T-helper 2 cell treated with Interferon-gamma antibody and Interleukin-4, amounts not matched to agents 5 μg/mL and 100 μg/mL, for 36 hours (primary cell): Measurements from ENCODE around the gene NEUROD2.

Source experiments
- DNase-seq: peaks from one replicate; pipeline ENCODE4 v3.0.0; 2021; ENCODE audit warnings: low spot score
- H3K27ac Mint-ChIP-seq: one replicate; pipeline ENCODE4 v1.8.0; 2021; ENCODE audit warnings: mild to moderate bottlenecking, mixed read lengths
- H3K27me3 Mint-ChIP-seq: one replicate; pipeline ENCODE4 v1.8.0; 2021; ENCODE audit warnings: low read depth, mixed read lengths
- H3K36me3 Mint-ChIP-seq: one replicate; pipeline ENCODE4 v1.8.0; 2021; ENCODE audit warnings: low read depth, mixed read lengths
- H3K4me1 Mint-ChIP-seq: one replicate; pipeline ENCODE4 v1.8.0; 2021; ENCODE audit warnings: low read depth, mixed read lengths
- H3K4me3 Mint-ChIP-seq: one replicate; pipeline ENCODE4 v1.8.0; 2022; ENCODE audit warnings: mild to moderate bottlenecking, moderate library complexity, mixed read lengths
- H3K9me3 Mint-ChIP-seq: one replicate; pipeline ENCODE4 v1.8.0; 2021; ENCODE audit warnings: mixed read lengths

Gene NEUROD2

GRCh38 chr17:39628655-39629493, 21.2 kb upstream of the NEUROD2 start:
- no peak for DNase-seq
- peaks cover 57% of the 10 kb centered on the region for H3K27me3 Mint-ChIP-seq
- no peaks in the 10 kb centered on the region for H3K36me3 Mint-ChIP-seq

DNA sequence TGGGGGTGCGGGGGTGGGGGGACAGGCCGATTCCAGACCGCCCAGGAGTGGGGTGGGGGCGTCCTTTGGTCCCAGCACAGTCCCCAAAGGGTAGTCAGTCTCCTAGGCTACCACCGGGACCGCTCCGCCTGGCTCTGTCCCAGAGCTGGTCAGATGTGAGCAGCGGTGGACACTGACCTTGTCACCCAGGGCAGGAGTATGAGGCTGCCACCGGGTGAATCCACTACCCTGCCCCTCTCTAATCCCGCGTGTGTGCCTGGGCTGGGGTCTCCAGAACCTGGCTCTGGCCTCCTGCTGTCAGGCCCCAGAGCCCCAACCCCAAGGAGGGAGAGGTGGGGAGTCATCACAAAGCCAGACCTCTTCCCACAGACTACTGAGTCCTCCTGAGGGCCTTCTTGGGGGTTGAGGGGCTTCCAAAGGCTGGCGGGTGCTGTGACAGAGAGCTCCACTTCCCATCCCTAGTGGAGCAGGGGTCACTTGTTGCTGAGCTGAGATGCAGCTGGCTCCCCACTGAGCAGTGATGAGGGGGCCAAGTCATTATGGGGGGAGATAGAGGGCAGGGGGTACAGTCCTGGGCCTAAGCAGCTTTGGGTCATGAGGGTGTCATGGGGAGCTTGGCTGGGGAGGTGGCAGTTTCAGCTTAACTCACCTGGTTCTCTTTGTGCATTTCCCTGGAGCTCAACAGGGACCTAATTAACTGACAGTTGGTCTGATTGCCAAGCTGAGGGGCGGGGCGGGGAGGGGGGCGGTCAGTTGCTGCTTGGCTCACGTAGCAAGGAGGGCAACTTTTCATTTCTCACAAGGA, 20.2 kb upstream of the NEUROD2 start:
- Mint-ChIP-seq H3K4me3 (no peak overlapping the region), H3K27ac (no peak overlapping the region), H3K36me3 (no peaks in the 10 kb centered on the region), H3K27me3 (peaks cover 63% of the 10 kb centered on the region), H3K9me3 (no peaks in the 10 kb centered on the region), H3K4me1 (peaks cover 10% of the 10 kb centered on the region)
- DNase-seq, result no peak

More at GRCh38 chr17:39628655-39629493, 21.2 kb upstream of the NEUROD2 start:
- Mint-ChIP-seq H3K4me1 (peaks cover 6% of the 10 kb centered on the region), H3K4me3 (no peak overlapping the region), H3K27ac (no peak overlapping the region), H3K9me3 (no peaks in the 10 kb centered on the region)

GRCh38 chr17:39627047-39627711, 19.5 kb upstream of the NEUROD2 start:
- Mint-ChIP-seq H3K4me3 (no peak overlapping the region), H3K27ac (no peak overlapping the region), H3K4me1 (peaks cover 13% of the 10 kb centered on the region), H3K9me3 (no peaks in the 10 kb centered on the region), H3K36me3 (no peaks in the 10 kb centered on the region), H3K27me3 (peaks cover 63% of the 10 kb centered on the region)
- DNase-seq, result no peak

DNA sequence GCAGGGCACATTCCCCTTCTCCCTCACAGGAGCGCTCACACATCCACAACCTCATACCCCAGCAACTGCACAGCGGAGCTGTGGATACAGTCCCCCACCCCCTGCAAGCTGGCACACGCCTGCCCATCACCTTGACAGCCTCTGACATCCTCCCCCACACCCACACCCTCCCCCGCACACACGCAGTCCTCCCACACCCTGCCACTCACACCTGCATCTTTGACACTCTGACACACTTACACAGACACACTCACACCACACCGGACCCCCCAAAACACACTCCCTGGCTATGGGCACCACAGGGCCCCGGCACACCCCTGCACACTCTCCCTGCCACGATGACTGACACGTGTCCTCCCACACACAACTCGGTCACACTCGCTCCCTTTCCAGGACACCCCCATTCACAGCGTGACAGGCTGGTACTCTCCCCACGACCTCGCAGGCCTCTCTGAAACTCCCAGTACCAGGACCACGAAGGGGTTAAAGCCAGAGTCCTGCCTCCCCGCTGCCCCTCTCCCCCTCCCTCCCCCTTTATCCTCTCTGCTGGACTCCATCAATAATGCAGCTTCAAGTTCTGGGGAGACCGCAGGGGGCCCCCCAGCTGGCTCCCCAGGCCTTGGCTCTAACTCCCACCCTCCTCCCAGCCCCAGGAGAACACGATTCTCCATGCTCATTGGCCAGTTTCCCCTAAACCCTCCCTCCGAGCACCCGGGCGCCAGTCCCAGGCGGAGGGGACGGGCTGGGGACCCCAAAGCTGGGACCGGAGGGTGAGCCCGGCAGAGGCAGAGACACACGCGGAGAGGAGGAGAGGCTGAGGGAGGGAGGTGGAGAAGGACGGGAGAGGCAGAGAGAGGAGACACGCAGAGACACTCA, 18.7 kb upstream of the NEUROD2 start, which contains the start of gene PPP1R1B:
Gene PPP1R1B, plus strand, starts transcription at position 782 of the 876 bp plus-strand sequence. CDS start 441 bp downstream, outside the sequence.
- no peak within 1 kb of the TSS for H3K27ac Mint-ChIP-seq
- H3K9me3 Mint-ChIP-seq, result no peaks in the 10 kb centered on the region
- no peak within 1 kb of the TSS for H3K4me3 Mint-ChIP-seq
- no peaks in the 10 kb centered on the region for H3K36me3 Mint-ChIP-seq
- peaks cover 14% of the 10 kb centered on the region for H3K4me1 Mint-ChIP-seq
- peaks cover 61% of the 10 kb centered on the region for H3K27me3 Mint-ChIP-seq
- DNase-seq, result no peak

GRCh38 chr17:39625198-39625785, 17.6 kb upstream of the NEUROD2 start:
- no peak overlapping the region for H3K4me3 Mint-ChIP-seq
- H3K36me3 Mint-ChIP-seq, result no peaks in the 10 kb centered on the region
- no peak for DNase-seq
- H3K27ac Mint-ChIP-seq, result no peak overlapping the region
- H3K4me1 Mint-ChIP-seq, result peaks cover 12% of the 10 kb centered on the region
- H3K27me3 Mint-ChIP-seq, result peaks cover 54% of the 10 kb centered on the region
- no peaks in the 10 kb centered on the region for H3K9me3 Mint-ChIP-seq

DNA sequence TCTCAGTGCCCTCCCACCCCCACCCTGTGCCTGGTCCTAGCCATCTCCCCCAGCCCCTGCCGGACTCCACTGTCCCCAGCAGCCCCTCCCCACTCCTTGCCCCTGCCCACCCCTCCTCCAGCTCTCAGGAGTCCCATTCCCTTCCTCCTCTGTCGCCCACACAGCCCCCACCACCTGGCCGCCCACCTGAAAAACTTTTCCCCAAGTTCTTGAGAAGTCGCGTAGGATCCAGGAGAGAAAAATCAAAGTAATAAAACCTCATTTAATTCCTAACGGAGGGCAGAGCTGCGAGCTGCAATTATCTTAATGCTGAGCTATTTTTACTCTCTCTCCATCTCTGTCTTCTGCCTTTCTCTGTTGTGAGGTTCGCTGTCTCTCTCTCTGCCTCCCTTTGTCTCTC, 16.6 kb upstream of the NEUROD2 start:
- no peaks in the 10 kb centered on the region for H3K36me3 Mint-ChIP-seq
- H3K4me3 Mint-ChIP-seq, result no peak overlapping the region
- no peaks in the 10 kb centered on the region for H3K9me3 Mint-ChIP-seq
- DNase-seq, result no peak
- H3K4me1 Mint-ChIP-seq, result peaks cover 12% of the 10 kb centered on the region
- peaks cover 59% of the 10 kb centered on the region for H3K27me3 Mint-ChIP-seq
- H3K27ac Mint-ChIP-seq, result no peak overlapping the region

GRCh38 chr17:39623356-39623950, 15.7 kb upstream of the NEUROD2 start:
- H3K27me3 Mint-ChIP-seq, result peaks cover 59% of the 10 kb centered on the region
- H3K27ac Mint-ChIP-seq, result no peak overlapping the region
- peaks cover 12% of the 10 kb centered on the region for H3K4me1 Mint-ChIP-seq
- no peak overlapping the region for H3K4me3 Mint-ChIP-seq
- DNase-seq, result peak; percentile 76
- H3K9me3 Mint-ChIP-seq, result no peaks in the 10 kb centered on the region
- no peaks in the 10 kb centered on the region for H3K36me3 Mint-ChIP-seq

DNA sequence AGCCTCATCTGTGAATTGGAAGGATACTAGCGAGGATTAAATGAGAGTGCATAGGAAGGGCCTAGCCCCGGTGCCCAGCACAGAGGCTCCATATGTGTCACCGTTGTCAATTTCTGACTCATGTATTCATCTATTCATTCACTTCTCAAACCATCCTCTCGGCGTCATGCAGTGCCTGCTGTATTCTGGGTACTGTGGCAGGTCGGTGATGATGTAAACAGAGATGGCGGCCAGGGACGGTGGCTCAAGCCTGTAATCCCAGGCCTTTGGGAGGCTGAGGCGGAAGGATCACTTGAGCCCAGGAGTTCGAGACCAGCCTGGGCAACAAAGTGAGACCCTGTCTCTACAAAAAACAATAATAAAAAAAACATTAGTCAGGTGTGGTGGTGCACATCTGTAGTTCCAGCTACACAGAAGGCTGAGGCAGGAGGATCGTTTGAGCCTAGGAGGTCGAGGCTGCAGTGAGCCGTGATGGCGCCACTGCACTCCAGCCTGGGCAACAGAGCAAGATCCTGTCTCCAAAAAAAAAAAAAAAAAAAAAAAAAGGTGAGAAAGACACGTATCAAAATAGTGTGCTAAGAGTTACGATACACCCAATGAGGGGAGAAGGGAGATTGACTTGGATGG, 14.8 kb upstream of the NEUROD2 start:
- Mint-ChIP-seq H3K9me3 (no peaks in the 10 kb centered on the region), H3K4me1 (peaks cover 12% of the 10 kb centered on the region), H3K36me3 (no peaks in the 10 kb centered on the region), H3K4me3 (peak overlapping the region; percentile 77), H3K27ac (peak overlapping the region; percentile 46), H3K27me3 (peaks cover 55% of the 10 kb centered on the region)
- peak; percentile 40 for DNase-seq

DNA sequence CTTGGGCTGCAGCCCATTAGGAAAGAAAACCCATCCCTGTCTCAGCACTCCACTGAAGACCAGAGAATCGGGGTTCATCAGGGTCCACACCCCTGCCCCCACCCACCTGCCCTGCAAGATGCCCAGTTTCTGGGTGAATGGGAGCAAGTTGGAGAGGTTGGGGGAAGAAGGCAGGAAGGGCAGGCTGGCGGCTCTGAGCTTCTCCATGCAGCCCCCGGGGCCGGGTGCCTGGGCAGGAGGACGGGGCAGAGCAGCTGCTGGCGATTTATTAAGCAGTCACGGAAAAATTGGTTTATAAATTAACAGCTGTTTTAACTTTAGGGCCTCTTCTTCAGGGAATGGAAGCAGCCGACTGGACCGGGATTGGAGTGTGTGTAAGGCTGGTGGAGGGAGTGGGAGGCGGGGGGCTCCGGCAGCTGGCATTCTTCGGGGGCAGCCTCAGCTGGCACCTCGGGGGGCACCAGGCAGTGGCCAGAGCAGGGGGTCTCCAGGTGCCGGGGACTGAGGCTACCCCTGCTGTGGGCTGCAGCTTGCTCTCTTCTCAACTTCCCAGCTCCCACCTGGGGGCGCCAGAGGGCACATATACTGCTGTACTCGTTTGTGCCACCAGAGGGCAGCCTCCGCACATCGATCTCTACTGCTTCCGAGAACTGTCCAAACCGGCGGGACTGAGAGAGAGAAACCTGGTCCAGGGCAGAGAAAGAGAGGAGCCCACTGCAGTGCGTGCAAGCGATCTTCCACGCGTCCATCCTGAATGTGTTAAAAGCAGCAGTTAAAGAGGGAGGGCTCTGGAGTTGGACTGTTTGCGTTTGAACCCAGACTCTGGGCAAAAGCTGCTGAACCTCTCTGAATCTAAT, 14.0 kb upstream of the NEUROD2 start:
- peak overlapping the region; percentile 46 for H3K27ac Mint-ChIP-seq
- no peaks in the 10 kb centered on the region for H3K9me3 Mint-ChIP-seq
- peak overlapping the region; percentile 77 for H3K4me3 Mint-ChIP-seq
- no peaks in the 10 kb centered on the region for H3K36me3 Mint-ChIP-seq
- peaks cover 60% of the 10 kb centered on the region for H3K27me3 Mint-ChIP-seq
- peaks cover 12% of the 10 kb centered on the region for H3K4me1 Mint-ChIP-seq
- peak; percentile 83 for DNase-seq

- Mint-ChIP-seq H3K4me3 (no peak overlapping the region), H3K9me3 (no peaks in the 10 kb centered on the region), H3K27ac (no peak overlapping the region), H3K4me1 (peaks cover 12% of the 10 kb centered on the region), H3K27me3 (peaks cover 59% of the 10 kb centered on the region), H3K36me3 (no peaks in the 10 kb centered on the region)
- DNase-seq, result no peak
These were observed 12.0 kb upstream of the NEUROD2 start for GRCh38 chr17:39619786-39620101.

GRCh38 chr17:39618956-39619785, 11.5 kb upstream of the NEUROD2 start:
- no peak overlapping the region for H3K4me3 Mint-ChIP-seq
- H3K27me3 Mint-ChIP-seq, result peaks cover 60% of the 10 kb centered on the region

More at GRCh38 chr17:39618956-39619785, 11.5 kb upstream of the NEUROD2 start:
- Mint-ChIP-seq H3K9me3 (no peaks in the 10 kb centered on the region), H3K4me1 (peaks cover 12% of the 10 kb centered on the region), H3K27ac (no peak overlapping the region), H3K36me3 (no peaks in the 10 kb centered on the region)
- no peak for DNase-seq
